IMR-90 (cell line): ENCODE results near the gene ALDH1A1. TPM values are rescaled to one million over a fixed set of nuclear protein-coding genes. Genes with fewer than 3 reads are reported as not detected.

ENCODE experiments used
- ATAC-seq: fragments of 200-7000 bp; cut with Tn5 transposase; 2 replicates; pipeline ENCODE4 v1.9.1; 2020; ENCODE audit warnings: low read depth, mild to moderate bottlenecking, moderate library complexity
- BruUV-seq: library from RNA; stranded (reverse); fragments of 400-500 nt; replicated peaks from 2 replicates; lab custom pipeline; 2021; lab: Mats Ljungman, UMichigan
- CTCF ChIA-PET: fragments of 300-600 bp; formaldehyde crosslinking; extraction: SDS; loops from one replicate; lab custom pipeline; 2021; ENCODE audit warnings: antibody characterized with exemption; lab: Yijun Ruan, JAX
- POLR2A ChIA-PET: fragments of 300-600 bp; sonication (Branson Sonifier 250); formaldehyde crosslinking; loops from one replicate; lab custom pipeline; 2022; ENCODE audit warnings: antibody characterized with exemption; ENCODE audit not compliant: unreplicated experiment; lab: Charles Lee
- DNase-seq: peaks from one replicate; pipeline ENCODE4 v3.0.0; 2013
- H2AFZ ChIP-seq: replicated peaks from 2 replicates; pipeline ENCODE3; 2013; ENCODE audit warnings: low read length, mild to moderate bottlenecking; ENCODE audit not compliant: poor library complexity
- H2AK5ac ChIP-seq: 2 replicates; pipeline ENCODE4 v1.6.1; 2013; ENCODE audit warnings: low read depth, low read length, inconsistent platforms
- H2AK9ac ChIP-seq: replicated peaks from 2 replicates; pipeline ENCODE3; 2013; ENCODE audit warnings: mild to moderate bottlenecking, low read depth, low read length, moderate library complexity; ENCODE audit not compliant: poor library complexity
- H2BK120ac ChIP-seq: 2 replicates; pipeline ENCODE4 v1.6.1; 2013; ENCODE audit warnings: low read depth, low read length, inconsistent platforms
- H2BK15ac ChIP-seq: 3 replicates; pipeline ENCODE4 v1.6.1; 2013; ENCODE audit warnings: low read depth, low read length, inconsistent platforms
- H2BK20ac ChIP-seq: 2 replicates; pipeline ENCODE4 v1.6.1; 2013; ENCODE audit warnings: low read depth, mild to moderate bottlenecking, inconsistent platforms, low read length, moderate library complexity
- H2BK5ac ChIP-seq: 2 replicates; pipeline ENCODE4 v1.6.1; 2013; ENCODE audit warnings: mild to moderate bottlenecking, low read depth, low read length, inconsistent platforms; ENCODE audit not compliant: poor library complexity, severe bottlenecking
- H3K14ac ChIP-seq: replicated peaks from 2 replicates; pipeline ENCODE4 v1.6.1; 2013; ENCODE audit warnings: low read depth, low read length, inconsistent platforms
- H3K18ac ChIP-seq: 2 replicates; pipeline ENCODE4 v1.6.1; 2013; ENCODE audit warnings: low read depth, low read length, control low read depth
- H3K23ac ChIP-seq: 2 replicates; pipeline ENCODE4 v1.6.1; 2013; ENCODE audit warnings: low read depth, low read length, inconsistent platforms
- H3K27ac ChIP-seq: 2 replicates; pipeline ENCODE4 v1.5.1; 2013; ENCODE audit warnings: mild to moderate bottlenecking, control low read depth, low read length; ENCODE audit not compliant: insufficient read depth
- H3K27me3 ChIP-seq: 2 replicates; pipeline ENCODE4 v1.6.1; 2013; ENCODE audit warnings: low read length; ENCODE audit not compliant: control insufficient read depth, insufficient read depth
- H3K36me3 ChIP-seq: 2 replicates; pipeline ENCODE4 v1.6.1; 2013; ENCODE audit warnings: low read length, mixed read lengths; ENCODE audit not compliant: control insufficient read depth, insufficient read depth
- H3K4ac ChIP-seq: 2 replicates; pipeline ENCODE4 v1.6.1; 2013; ENCODE audit warnings: low read depth, low read length, inconsistent platforms
- H3K4me1 ChIP-seq: 2 replicates; pipeline ENCODE4 v1.6.1; 2013; ENCODE audit warnings: low read length, mixed read lengths; ENCODE audit not compliant: control insufficient read depth, insufficient read depth
- H3K4me2 ChIP-seq: 2 replicates; pipeline ENCODE4 v1.6.1; 2013; ENCODE audit warnings: low read depth, mild to moderate bottlenecking, control low read depth, low read length, moderate library complexity
- H3K4me3 ChIP-seq: 2 replicates; pipeline ENCODE4 v1.5.1; 2013; ENCODE audit warnings: low read depth, mild to moderate bottlenecking, control low read depth, low read length, moderate library complexity; ENCODE audit not compliant: insufficient read depth
- H3K56ac ChIP-seq: 2 replicates; pipeline ENCODE4 v1.6.1; 2013; ENCODE audit warnings: low read length, inconsistent platforms; ENCODE audit not compliant: insufficient read depth; ENCODE audit errors: extremely low read depth
- H3K79me1 ChIP-seq, 2 experiments: 2 replicates each; pipeline ENCODE4 v1.6.1; 2013; ENCODE audit warnings: low read length in 2 of 2, inconsistent platforms in 1 of 2, low read depth in 1 of 2
- H3K9ac ChIP-seq: 2 replicates; pipeline ENCODE4 v1.6.1; 2013; ENCODE audit warnings: low read depth, low read length, control low read depth
- H3K9me1 ChIP-seq: 2 replicates; pipeline ENCODE4 v1.6.1; 2013; ENCODE audit warnings: low read length, inconsistent platforms; ENCODE audit not compliant: insufficient read depth
- H3K9me3 ChIP-seq: 2 replicates; pipeline ENCODE4 v1.6.1; 2013; ENCODE audit warnings: low read length; ENCODE audit not compliant: control insufficient read depth, insufficient read depth
- H4K20me1 ChIP-seq: 2 replicates; pipeline ENCODE4 v1.6.1; 2013; ENCODE audit warnings: low read length, inconsistent platforms; ENCODE audit not compliant: insufficient read depth
- H4K5ac ChIP-seq: 2 replicates; pipeline ENCODE4 v1.6.1; 2013; ENCODE audit warnings: mild to moderate bottlenecking, low read depth, low read length, control low read depth
- H4K8ac ChIP-seq, 2 experiments: 2 replicates each; pipeline ENCODE4 v1.6.1; 2013; ENCODE audit warnings: low read depth in 2 of 2, low read length in 2 of 2, control low read depth in 1 of 2, inconsistent platforms in 1 of 2
- H4K91ac ChIP-seq: 2 replicates; pipeline ENCODE4 v1.6.1; 2013; ENCODE audit warnings: low read depth, low read length, inconsistent platforms; ENCODE audit not compliant: insufficient read depth
- BHLHE40 ChIP-seq: fragments of 150-350 bp; IDR thresholded peaks from 2 replicates; pipeline ENCODE4 v1.6.1; 2016; ENCODE audit warnings: mild to moderate bottlenecking, low read depth, low read length
- CEBPB ChIP-seq: IDR thresholded peaks from 2 replicates; pipeline ENCODE4 v1.6.1; 2012; ENCODE audit warnings: low read depth, low read length, improper control_type of control experiment
- CHD1 ChIP-seq: IDR thresholded peaks from 2 replicates; pipeline ENCODE4 v1.6.1; 2012; ENCODE audit warnings: low read depth, low read length, improper control_type of control experiment
- FOS ChIP-seq: fragments of 150-350 bp; IDR thresholded peaks from 2 replicates; pipeline ENCODE4 v1.6.1; 2016; ENCODE audit warnings: low read depth, low read length
- MAFK ChIP-seq: IDR thresholded peaks from 2 replicates; pipeline ENCODE4 v1.6.1; 2012; ENCODE audit warnings: low read depth, low read length, improper control_type of control experiment
- NFE2L2 ChIP-seq: fragments of 150-350 bp; IDR thresholded peaks from 2 replicates; pipeline ENCODE4 v1.6.1; 2016; ENCODE audit warnings: low read depth, mild to moderate bottlenecking, low read length
- RAD21 ChIP-seq: IDR thresholded peaks from 2 replicates; pipeline ENCODE4 v1.6.1; 2012; ENCODE audit warnings: low read length, improper control_type of control experiment
- RFX5 ChIP-seq: IDR thresholded peaks from 2 replicates; pipeline ENCODE4 v1.8.0; 2012; ENCODE audit warnings: low read depth, mild to moderate bottlenecking, low read length, moderate library complexity
- WGBS, 2 experiments: methylation state at CpG; one replicate each; pipeline versions ENCODE4 v1.1.5 to v1.1.7; 2013; ENCODE audit warnings: missing lambda C conversion rate in 2 of 2; ENCODE audit not compliant: insufficient read length in 1 of 2; ENCODE audit errors: extremely low coverage in 2 of 2; 5-methylcytosine and 5-hydroxymethylcytosine counted together
- dilution Hi-C: fragments of 300-500 bp; cut with HindIII; formaldehyde crosslinking; loops from one replicate; pipeline ENCODE4 v1.14.3; 2018; ENCODE audit warnings: low sequenced_read_pairs; ENCODE audit not compliant: unreplicated experiment
- in situ Hi-C: fragments of 300-500 bp; cut with MboI; formaldehyde crosslinking; loops from 3 replicates; pipeline ENCODE4 v1.14.3; 2019; ENCODE audit warnings: low sequenced_read_pairs, inconsistent platforms, mixed read lengths
- intact Hi-C: fragments of 100-400 bp; cut with micrococcal nuclease; formaldehyde crosslinking; loops from 2 replicates; pipeline ENCODE4 v1.10.0; 2022
- polyA plus RNA-seq, 3 experiments: library from polyadenylated mRNA; depleted of rRNA; stranded (reverse); fragments of >200 nt; gene quantifications; 2 replicates each; pipeline ENCODE4 v1.2.3, GENCODE V29; 2012; ENCODE audit warnings: low replicate concordance in 1 of 3
- total RNA-seq: library from RNA; depleted of rRNA; stranded (reverse); fragments of >200 nt; gene quantifications from 2 replicates; pipeline ENCODE4 v1.2.3, GENCODE V29; 2012
- TF ChIP-seq, protein P1 (sequence below): conservative IDR thresholded peaks from 2 replicates; pipeline ENCODE4 v1.5.1; 2012; ENCODE audit warnings: mild to moderate bottlenecking, low read depth, low read length, improper control_type of control experiment
- TF ChIP-seq, protein P2 (sequence below): fragments of 150-350 bp; IDR thresholded peaks from 2 replicates; pipeline ENCODE4 v1.6.1; 2017; ENCODE audit warnings: mild to moderate bottlenecking, antibody characterized with exemption, low read length, low read depth

The ALDH1A1 gene
- total and polyA plus RNA-seq, 2 of the 4 experiments (the other 2 are of a cell fraction), result not detected

- POLR2A ChIA-PET, result no interaction called here
- in situ Hi-C loops, result no loop called here
- CTCF ChIA-PET, result interaction anchor here (1.2 kb wide), 1 partner anchor 15 kb away, joined by 4 read pairs; no protein-coding TSS in a partner anchor
Measured at GRCh38 chr9:72998363-72998762, 45.5 kb upstream of the ALDH1A1 start.

More at GRCh38 chr9:72998363-72998762, 45.5 kb upstream of the ALDH1A1 start:
- no peak overlapping the region for H2AK9ac ChIP-seq
- no peak overlapping the region for H3K23ac ChIP-seq
- no peak overlapping the region for H2BK5ac ChIP-seq
- intact Hi-C loops (loop anchor here (5.0 to 10.0 kb wide), 2 partner anchors 39 to 54 kb away; no protein-coding TSS in a partner anchor), dilution Hi-C loops (no loop called here)
- no peak for TF ChIP-seq CEBPB
- no peak for TF ChIP-seq MAFK
- no peak for TF ChIP-seq BHLHE40
- TF ChIP-seq FOS, result no peak
- TF ChIP-seq, protein P1, sequence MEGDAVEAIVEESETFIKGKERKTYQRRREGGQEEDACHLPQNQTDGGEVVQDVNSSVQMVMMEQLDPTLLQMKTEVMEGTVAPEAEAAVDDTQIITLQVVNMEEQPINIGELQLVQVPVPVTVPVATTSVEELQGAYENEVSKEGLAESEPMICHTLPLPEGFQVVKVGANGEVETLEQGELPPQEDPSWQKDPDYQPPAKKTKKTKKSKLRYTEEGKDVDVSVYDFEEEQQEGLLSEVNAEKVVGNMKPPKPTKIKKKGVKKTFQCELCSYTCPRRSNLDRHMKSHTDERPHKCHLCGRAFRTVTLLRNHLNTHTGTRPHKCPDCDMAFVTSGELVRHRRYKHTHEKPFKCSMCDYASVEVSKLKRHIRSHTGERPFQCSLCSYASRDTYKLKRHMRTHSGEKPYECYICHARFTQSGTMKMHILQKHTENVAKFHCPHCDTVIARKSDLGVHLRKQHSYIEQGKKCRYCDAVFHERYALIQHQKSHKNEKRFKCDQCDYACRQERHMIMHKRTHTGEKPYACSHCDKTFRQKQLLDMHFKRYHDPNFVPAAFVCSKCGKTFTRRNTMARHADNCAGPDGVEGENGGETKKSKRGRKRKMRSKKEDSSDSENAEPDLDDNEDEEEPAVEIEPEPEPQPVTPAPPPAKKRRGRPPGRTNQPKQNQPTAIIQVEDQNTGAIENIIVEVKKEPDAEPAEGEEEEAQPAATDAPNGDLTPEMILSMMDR, result no peak
- TF ChIP-seq NFE2L2, result no peak
- no peak for TF ChIP-seq RAD21
- no peak for TF ChIP-seq RFX5
- TF ChIP-seq, protein P2, sequence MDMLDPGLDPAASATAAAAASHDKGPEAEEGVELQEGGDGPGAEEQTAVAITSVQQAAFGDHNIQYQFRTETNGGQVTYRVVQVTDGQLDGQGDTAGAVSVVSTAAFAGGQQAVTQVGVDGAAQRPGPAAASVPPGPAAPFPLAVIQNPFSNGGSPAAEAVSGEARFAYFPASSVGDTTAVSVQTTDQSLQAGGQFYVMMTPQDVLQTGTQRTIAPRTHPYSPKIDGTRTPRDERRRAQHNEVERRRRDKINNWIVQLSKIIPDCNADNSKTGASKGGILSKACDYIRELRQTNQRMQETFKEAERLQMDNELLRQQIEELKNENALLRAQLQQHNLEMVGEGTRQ, result no peak
- TF ChIP-seq CHD1, result no peak
- no peak overlapping the region for H3K4ac ChIP-seq
- H3K4me3 ChIP-seq, result no peak overlapping the region
- H3K27ac ChIP-seq, result no peak overlapping the region
- H3K79me1 ChIP-seq, result no peaks in the 10 kb centered on the region
- no peak overlapping the region for H2AFZ ChIP-seq
- H4K8ac ChIP-seq, result no peak overlapping the region
- H2BK15ac ChIP-seq, result no peak overlapping the region
- no peaks in the 10 kb centered on the region for H3K9me3 ChIP-seq
- no peak overlapping the region for H2AK5ac ChIP-seq
- no peak overlapping the region for H3K56ac ChIP-seq
- H3K14ac ChIP-seq, result no peak overlapping the region
- no peak overlapping the region for H4K5ac ChIP-seq
- H4K91ac ChIP-seq, result no peak overlapping the region
- no peaks in the 10 kb centered on the region for H3K36me3 ChIP-seq
- H3K9ac ChIP-seq, result no peak overlapping the region
- no TSS peak for BruUV-seq
- H3K4me1 ChIP-seq, result no peaks in the 10 kb centered on the region
- H3K27me3 ChIP-seq, result no peaks in the 10 kb centered on the region
- DNase-seq (no peak), ATAC-seq (no peak)
- no peak overlapping the region for H2BK120ac ChIP-seq
- H3K4me2 ChIP-seq, result no peak overlapping the region
- H3K18ac ChIP-seq, result no peak overlapping the region
- H2BK20ac ChIP-seq, result no peak overlapping the region
- H4K20me1 ChIP-seq, result no peaks in the 10 kb centered on the region
- H3K9me1 ChIP-seq, result no peaks in the 10 kb centered on the region
- no CpG with 5 or more reads among the region's 4 CpGs for WGBS, 2 experiments
